Fibroblast of the aortic adventitia (primary cell): ENCODE measurements around the gene VCL. TPM values are rescaled to one million over a fixed set of nuclear protein-coding genes. Genes with fewer than 3 reads are reported as not detected.
A peak's percentile ranks its signal among the peaks of the same experiment; 100 is the strongest.

Experiments used
- DNase-seq: peaks from one replicate; pipeline ENCODE4 v3.0.0-alpha.2; 2010; ENCODE audit warnings: low read depth
- H3K4me3 ChIP-seq: 2 replicates; pipeline ENCODE4 v1.5.1; 2011; ENCODE audit warnings: low read depth, mild to moderate bottlenecking, control low read depth, low read length, moderate library complexity
- total RNA-seq: library from RNA; depleted of rRNA; stranded (reverse); fragments of >200 nt; gene quantifications from 2 replicates; pipeline ENCODE4 v1.2.3, GENCODE V29; 2012; ENCODE audit warnings: low replicate concordance
- TF ChIP-seq, protein P1 (sequence below): IDR thresholded peaks from 2 replicates; pipeline ENCODE4 v1.5.1; 2011; ENCODE audit warnings: mild to moderate bottlenecking, low read length, control low read depth, inconsistent platforms; ENCODE audit not compliant: insufficient read depth

VCL gene
- total RNA-seq: 148 and 176 TPM in 2 replicates

- TF ChIP-seq, protein P1, sequence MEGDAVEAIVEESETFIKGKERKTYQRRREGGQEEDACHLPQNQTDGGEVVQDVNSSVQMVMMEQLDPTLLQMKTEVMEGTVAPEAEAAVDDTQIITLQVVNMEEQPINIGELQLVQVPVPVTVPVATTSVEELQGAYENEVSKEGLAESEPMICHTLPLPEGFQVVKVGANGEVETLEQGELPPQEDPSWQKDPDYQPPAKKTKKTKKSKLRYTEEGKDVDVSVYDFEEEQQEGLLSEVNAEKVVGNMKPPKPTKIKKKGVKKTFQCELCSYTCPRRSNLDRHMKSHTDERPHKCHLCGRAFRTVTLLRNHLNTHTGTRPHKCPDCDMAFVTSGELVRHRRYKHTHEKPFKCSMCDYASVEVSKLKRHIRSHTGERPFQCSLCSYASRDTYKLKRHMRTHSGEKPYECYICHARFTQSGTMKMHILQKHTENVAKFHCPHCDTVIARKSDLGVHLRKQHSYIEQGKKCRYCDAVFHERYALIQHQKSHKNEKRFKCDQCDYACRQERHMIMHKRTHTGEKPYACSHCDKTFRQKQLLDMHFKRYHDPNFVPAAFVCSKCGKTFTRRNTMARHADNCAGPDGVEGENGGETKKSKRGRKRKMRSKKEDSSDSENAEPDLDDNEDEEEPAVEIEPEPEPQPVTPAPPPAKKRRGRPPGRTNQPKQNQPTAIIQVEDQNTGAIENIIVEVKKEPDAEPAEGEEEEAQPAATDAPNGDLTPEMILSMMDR: no peak
- H3K4me3 ChIP-seq: peak within 1 kb of the TSS; percentile 97
- peak; percentile 97 for DNase-seq
Observed at GRCh38 chr10:73997787-73998622, at the start of gene VCL. Gene VCL (plus strand): TSS chr10:73998116. CDS start chr10:73998208, 92 bp downstream.

DNA sequence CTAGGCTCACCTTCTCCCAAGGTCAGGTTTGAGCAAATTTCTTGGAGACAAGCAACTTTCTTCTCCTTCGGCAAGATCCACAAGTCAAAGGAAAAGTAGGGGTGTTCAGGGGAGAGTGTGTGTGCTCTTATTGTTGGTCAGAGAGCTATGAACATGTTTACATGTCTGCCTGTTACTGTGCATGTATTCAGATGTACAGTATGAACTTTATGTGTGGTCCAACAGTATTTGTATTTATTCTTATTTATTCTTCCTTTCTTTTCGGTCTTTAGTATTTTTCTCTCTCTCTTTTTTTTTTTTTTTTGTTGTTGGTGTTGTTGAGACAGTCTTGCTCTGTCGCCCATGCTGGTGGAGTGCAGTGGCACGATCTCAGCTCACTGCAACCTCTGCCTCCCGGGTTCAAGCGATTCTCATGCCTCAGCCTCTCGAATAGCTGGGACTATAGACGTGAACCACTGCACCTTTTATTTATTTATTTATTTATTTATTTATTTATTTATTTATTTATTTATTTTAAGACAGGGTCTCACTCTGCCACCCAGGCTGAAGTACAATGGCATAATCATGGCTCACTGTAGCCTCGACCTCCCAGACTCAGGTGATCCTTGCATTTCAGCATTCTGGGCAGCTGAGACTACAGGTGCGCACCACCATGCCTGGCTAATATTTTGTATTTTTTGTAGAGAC is 48.8 kb upstream of the VCL start:
- DNase-seq: no peak
- no peak overlapping the region for H3K4me3 ChIP-seq
- TF ChIP-seq, protein P1: no peak

GRCh38 chr10:73950155-73950948 is 47.6 kb upstream of the VCL start:
- no peak for DNase-seq
- H3K4me3 ChIP-seq: no peak overlapping the region
- TF ChIP-seq, protein P1: no peak

DNA sequence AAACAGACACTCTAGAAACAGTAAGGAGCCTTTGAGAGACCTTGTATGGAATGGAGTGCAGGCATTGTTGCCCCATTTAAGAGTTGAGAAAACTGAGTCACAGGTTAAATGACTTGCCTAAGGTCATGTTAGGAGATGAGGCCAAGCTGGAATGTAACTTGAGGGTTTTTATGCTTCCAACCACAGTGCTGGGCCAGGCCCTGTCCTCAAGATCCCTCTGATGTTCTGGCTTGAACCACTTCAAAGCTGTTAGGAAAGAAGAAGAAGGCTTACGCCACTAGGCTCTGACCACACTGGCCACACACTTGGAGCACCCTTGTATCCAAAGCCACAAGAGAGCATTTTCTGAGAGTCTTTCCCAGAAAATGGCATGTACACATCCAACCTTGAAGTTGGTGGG is 44.3 kb upstream of the VCL start:
- TF ChIP-seq, protein P1: no peak
- DNase-seq: peak; percentile 45
- H3K4me3 ChIP-seq: no peak overlapping the region

DNA sequence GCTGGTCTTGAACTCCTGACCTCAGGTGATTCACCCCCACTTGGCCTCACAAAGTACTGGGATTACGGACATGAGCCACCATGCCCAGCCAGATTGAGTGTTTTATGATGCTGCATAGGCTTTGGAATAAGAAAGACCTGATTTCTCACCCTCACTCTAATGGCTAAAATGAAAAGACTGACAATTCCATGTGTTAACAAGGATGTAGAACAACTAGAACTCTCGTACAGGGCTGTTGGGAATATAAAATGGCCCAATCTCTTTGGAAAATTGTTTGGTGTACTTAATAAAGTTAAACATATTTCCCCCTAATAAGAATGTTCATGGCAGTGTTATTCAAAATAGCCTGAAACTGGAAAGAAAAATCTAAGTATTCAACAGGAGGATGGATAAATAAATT is 43.2 kb upstream of the VCL start:
- TF ChIP-seq, protein P1: no peak
- no peak overlapping the region for H3K4me3 ChIP-seq
- no peak for DNase-seq

GRCh38 chr10:73955719-73956118 is 42.2 kb upstream of the VCL start:
- TF ChIP-seq, protein P1: no peak
- no peak for DNase-seq
- no peak overlapping the region for H3K4me3 ChIP-seq
